ENCODE results near the gene ASIC4.

ASIC4 gene

GRCh38 chr2:219554350-219554749 is 40.1 kb downstream of the ASIC4 start:
- DNase-seq, result no peak

GRCh38 chr2:219555956-219556355 is 41.7 kb downstream of the ASIC4 start:
- DNase-seq, result no peak

GRCh38 chr2:219556413-219556812 is 42.1 kb downstream of the ASIC4 start:
- no peak for DNase-seq

GRCh38 chr2:219557320-219557719 is 43.0 kb downstream of the ASIC4 start:
- no peak for DNase-seq

- no peak for DNase-seq
These were observed 43.8 kb downstream of the ASIC4 start for GRCh38 chr2:219557791-219558785.

GRCh38 chr2:219559156-219559915 is 45.1 kb downstream of the ASIC4 start:
- DNase-seq, result no peak

DNA sequence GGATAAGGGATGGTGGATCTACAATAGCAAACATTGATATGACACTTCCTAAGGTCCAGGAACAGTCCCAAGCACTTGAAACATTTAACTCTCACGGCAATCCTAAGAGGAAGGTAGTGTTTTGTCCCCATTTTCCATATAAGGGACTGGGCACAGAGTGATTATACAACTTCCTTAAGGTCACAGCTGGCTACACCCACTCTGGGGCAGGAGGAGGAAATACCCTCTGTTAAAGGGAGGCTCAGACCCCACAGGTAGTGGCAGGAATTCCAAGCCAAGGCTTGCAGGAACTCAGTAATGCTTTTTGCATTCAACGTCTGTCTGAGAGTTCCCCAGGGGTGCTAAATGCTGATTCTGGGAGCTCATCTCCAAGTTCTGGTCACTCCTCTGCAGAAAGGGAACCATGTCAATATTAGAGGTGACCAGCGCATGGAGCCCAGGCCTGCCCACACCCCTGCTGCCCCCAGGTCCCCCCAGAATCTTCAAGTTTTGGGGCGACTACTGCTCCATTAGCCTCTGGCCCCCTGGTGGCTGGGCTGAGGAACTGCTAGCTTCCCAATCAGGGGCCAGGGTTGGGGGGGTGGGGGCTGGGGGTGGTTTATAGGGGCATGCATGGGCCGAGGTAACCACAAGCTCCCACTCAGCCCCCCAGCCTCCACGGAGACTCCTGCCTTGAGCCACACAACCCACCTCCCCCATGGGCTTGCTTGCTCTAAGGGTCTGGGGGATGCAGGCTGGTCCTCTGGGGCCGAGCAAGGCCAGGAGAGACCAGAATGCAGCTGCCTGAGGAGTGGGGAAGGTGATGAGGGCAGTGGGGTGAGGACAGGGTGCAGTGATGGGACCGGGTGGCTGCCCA is 46.0 kb downstream of the ASIC4 start:
- DNase-seq, result no peak

GRCh38 chr2:219560893-219561178 is 46.6 kb downstream of the ASIC4 start:
- no peak for DNase-seq

DNA sequence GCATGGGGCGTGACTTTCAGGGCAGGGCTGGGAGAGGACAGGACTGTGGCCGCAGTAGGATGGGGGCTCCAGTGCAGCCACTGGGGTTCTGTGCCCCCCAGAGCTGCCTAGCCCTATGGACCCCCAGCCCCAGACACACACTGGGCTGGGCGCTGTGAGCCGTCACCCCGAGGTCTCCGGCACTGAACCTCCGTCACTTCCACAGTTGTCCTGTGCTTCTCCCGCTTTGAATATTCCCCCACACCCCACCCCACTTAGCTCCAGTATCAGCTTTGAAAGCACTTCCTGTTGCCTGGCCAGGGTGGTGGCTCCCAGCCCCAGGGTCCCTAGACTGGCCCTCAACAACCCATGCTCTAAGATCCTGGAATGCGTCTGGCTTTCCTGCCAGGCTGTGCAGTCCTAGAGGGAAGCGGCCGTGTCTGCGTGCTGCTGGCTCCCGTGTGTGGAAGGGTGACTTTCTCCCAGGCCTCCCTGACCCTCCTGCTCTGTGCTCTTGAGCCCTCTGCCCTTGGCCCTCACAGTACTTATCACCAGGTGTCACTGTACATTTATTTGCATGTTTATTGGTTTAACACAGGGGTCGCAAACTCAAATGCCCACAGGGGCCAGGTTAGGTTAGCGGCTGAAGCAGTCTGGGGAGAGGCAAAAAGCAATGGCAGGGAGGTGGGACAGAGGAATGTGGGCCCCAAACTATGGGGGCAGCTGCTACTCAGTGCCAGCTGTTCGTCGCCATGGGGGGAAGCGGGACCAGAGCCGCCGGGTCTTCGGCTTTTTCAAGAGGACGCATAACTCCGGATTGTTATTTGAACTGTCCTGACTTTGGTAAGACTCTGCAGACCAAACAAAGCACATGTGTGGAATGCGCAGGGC is 47.1 kb downstream of the ASIC4 start:
- no peak for DNase-seq

- no peak for DNase-seq
These were observed 48.1 kb downstream of the ASIC4 start for GRCh38 chr2:219562049-219563020.

DNA sequence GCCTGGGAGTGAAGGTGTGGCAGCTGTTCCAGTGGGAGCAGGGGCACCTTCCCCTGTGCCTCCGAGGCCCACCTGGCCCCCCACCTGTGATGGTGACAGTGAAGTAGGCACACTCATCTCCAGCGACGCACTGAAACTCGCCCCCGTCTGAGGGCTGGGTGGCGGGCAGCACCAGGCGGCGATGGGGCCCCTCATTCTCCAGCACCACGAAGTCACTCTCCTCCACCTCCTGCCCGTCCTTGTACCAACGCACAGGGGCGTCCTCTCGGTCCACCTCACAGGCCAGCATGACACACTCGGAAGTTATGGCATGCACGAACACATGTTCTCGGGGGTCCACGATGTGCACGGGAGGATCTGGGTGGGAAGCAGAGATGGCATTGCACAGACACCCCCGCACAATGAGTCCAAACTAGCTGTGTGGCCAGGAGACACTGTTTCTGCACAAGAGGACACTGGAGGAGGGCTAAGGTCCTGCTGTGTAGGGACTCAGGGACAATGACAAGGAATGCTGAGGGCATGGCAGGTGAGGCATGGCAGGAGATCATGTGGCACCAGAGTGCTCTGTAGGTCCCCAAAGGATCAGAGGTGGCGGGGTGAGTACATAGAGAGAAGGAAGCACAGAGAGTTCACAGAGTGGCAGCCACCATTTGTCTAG is 49.1 kb downstream of the ASIC4 start:
- DNase-seq, result no peak

DNA sequence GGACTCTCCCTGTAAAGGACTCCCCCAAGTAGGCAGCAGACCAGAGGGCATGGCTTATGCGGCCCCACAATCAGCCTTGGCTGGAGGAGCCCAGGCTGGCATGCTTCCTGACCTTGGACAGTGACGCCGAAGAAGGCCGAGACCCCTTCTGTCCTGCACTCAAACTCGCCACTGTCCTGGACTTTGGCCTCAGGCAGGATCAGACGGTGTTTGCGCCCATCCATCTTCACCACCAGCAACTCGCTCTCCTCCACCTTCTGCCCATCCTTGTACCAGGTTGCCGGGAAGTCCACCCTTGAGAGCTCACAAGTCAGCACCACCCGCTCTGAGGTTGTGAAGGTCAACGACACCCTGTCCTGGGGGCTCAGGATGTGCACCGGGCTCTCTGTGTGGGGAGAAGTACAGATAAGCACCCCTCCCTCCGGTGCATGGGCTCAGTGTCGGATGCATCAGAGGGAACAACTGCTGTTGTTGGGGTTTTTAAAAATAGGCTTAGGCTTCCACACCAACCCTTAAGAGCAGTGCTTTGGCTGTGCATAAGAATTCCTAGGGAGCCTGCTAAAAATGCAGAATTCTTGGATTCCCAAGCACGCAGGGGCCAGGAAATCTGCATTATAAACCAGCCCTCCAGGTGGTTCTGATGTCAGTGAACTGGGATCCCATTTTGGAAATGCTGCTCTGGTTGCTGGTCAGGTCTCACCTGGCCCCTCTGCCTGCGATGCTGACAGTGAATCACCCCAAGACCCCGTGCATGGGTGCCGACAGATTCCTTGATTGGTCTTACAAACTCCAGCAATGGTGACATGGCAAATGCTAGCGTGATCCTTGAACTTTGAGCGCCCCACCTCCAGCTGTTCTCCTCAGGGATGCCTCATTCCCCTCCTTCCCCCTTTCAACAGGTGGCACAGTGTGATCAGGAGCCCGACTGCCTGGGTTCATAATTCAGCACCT is 51.1 kb downstream of the ASIC4 start:
- DNase-seq, result no peak

DNA sequence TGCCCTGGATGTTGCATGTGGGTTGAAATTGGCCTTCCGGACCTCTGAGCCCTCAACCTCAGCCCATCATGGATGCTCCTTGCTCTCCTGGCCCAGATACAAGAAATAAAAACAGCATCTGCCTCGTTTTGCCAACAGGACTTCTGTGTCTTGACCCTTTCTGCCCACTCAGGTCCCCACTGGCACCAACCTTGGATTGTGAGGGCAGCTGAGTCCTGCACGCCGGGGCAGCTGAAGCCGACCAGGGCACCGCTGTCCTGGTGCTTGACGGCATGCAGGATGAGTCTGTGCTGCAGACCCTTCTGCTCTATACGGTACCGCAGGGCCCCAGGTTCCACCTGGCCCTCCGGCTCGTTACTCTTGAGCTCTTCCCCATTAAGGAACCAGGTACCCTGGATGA is 52.4 kb downstream of the ASIC4 start:
- no peak for DNase-seq

DNA sequence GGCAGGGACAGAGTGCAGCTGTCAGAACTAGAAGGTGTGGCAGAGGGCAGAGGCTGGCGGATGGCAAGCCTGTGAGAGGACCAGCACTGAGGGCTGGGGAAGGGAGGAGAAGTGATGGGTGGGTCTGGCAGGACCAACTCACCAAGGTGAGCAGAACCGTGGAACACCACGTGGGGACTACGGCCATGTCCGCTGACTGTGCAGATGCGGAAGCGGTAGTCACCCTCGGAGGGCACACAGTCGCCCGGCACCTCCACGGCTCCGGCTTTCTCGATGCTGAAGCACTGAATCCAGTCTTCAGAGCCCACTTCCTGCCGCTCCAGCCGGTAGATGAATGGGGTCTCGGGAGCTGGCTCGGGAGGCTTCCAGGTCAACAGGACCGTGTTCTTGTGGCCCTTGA is 52.8 kb downstream of the ASIC4 start:
- DNase-seq, result no peak

DNA sequence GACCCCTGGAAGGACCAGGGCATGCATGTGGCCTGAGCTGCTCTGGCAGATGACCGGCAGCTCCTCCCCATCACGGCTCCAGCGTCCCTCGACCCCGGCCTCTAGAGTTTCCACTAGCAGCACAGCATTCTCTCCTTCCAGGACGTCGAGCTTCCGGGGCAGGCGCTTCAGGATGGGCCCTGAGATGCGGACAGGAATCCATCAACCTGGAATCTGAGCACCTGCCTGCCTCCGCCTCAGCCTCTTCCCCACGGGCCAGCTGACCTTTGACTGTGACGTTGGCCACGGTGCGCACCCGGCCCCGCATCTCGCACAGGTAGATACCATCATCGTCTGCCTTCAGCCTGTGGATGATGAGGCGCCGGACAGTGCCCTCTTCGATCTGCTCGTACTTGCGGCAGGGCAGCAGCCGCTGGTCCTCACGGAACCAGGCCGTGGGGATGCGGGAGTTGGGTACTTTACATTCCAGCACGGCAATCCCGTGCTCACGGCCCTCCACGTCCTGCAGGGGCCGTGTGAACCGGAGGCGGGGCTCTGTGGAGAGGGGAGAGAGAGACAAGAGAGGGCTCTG is 53.6 kb downstream of the ASIC4 start:
- no peak for DNase-seq

DNA sequence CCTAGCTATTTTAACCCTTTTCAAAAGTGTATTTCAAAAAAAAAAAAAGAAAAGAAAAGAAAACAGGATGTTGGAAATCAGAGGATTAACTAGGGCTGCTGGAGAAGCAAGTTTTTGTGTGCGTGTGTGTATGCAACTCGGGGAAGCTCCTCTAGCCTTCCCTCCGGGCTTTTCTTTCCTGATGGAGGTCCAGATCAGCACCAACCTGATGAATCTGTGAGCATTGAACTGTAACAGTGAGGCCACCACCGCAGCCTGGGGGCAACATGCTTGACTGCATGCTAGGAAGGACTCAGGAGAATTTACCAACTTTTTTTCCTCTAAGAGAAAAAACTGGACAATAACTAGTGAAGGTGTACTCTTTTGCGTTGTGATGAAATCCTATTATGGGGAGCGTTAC is 54.8 kb downstream of the ASIC4 start:
- DNase-seq, result no peak

- no peak for DNase-seq
These were observed 55.4 kb downstream of the ASIC4 start for GRCh38 chr2:219569635-219570034.

DNA sequence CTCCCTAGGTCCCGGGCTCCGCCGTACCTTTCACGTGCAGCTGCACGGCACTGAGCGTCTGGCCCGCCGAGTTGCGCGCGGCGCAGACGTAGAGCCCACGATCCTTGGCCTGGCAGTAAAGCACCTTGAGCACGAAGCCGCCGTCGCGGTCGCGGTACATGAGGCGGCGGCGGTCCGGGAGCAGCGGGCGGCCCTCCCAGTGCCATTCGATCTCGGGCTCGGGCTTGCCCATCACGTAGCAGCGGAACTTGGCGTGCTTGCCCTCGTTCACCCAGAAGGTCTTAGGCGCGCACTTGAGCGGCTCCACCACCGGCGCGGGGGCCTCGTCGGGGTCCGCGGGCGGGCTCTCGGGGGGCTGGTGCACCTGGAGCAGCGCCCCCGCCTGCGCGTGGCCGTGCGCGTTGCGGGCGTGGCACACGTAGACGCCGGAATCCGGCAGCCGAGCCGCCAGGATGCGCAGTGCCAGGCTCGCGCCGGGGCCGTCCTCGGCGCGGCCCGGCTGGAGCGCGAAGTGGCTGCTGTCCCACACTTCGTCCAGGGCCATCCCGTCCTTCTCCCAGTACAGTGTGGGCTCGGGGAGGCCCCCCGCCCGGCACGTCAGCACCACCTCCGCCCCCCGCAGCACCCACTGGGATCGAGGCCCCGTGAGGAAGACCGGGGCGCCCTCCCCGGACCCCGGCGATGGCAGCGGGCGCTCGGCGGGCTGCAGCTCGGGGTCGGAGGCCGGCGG is 56.1 kb downstream of the ASIC4 start:
- peak; percentile 10 for DNase-seq
